Hindlimb muscle (tissue), 1 donor: ENCODE measurements around the gene CACNA2D3. TPM values are rescaled to one million over a fixed set of nuclear protein-coding genes. Genes with fewer than 3 reads are reported as not detected.

Experiments
- DNase-seq: peaks from one replicate; pipeline ENCODE4 v3.0.0-alpha.2; 2013
- polyA plus RNA-seq: library from polyadenylated mRNA; unstranded; fragments of 120-200 nt; gene quantifications from one replicate; pipeline ENCODE4 v1.2.1, GENCODE V29; 2013; ENCODE audit not compliant: insufficient read length

CACNA2D3 gene
- polyA plus RNA-seq, 1 donor: 2.4 TPM

GRCh38 chr3:54861248-54862067, 739.1 kb downstream of the CACNA2D3 start:
- DNase-seq: no peak

GRCh38 chr3:54862526-54862925, 740.2 kb downstream of the CACNA2D3 start:
- no peak for DNase-seq

GRCh38 chr3:54863366-54863765, 741.0 kb downstream of the CACNA2D3 start:
- DNase-seq: no peak

GRCh38 chr3:54863786-54864185, 741.4 kb downstream of the CACNA2D3 start:
- DNase-seq: no peak

- DNase-seq: no peak
Observed at GRCh38 chr3:54865316-54865715, 743.0 kb downstream of the CACNA2D3 start.

GRCh38 chr3:54866251-54866650, 743.9 kb downstream of the CACNA2D3 start:
- no peak for DNase-seq

GRCh38 chr3:54870423-54870822, 748.1 kb downstream of the CACNA2D3 start:
- peak; percentile 64 for DNase-seq

GRCh38 chr3:54871867-54872266, 749.5 kb downstream of the CACNA2D3 start:
- no peak for DNase-seq

- DNase-seq: no peak
Observed at GRCh38 chr3:54873059-54874010, 751.0 kb downstream of the CACNA2D3 start.

GRCh38 chr3:54874816-54875556, 752.6 kb downstream of the CACNA2D3 start:
- DNase-seq: no peak

- no peak for DNase-seq
Observed at GRCh38 chr3:54875596-54876268, 753.4 kb downstream of the CACNA2D3 start.

- DNase-seq: no peak
Observed at GRCh38 chr3:54876694-54877093, 754.3 kb downstream of the CACNA2D3 start.

GRCh38 chr3:54877730-54878129, 755.4 kb downstream of the CACNA2D3 start:
- no peak for DNase-seq

- no peak for DNase-seq
Observed at GRCh38 chr3:54878145-54878544, 755.8 kb downstream of the CACNA2D3 start.

GRCh38 chr3:54882129-54882833, 759.9 kb downstream of the CACNA2D3 start:
- peak; percentile 66 for DNase-seq

- DNase-seq: no peak
Observed at GRCh38 chr3:54888162-54888561, 765.8 kb downstream of the CACNA2D3 start.

- DNase-seq: no peak
Observed at GRCh38 chr3:54888873-54889272, 766.5 kb downstream of the CACNA2D3 start.

- DNase-seq: no peak
Observed at GRCh38 chr3:54889731-54890130, 767.4 kb downstream of the CACNA2D3 start.

GRCh38 chr3:54891540-54891897, 769.2 kb downstream of the CACNA2D3 start:
- peak; percentile 76 for DNase-seq

GRCh38 chr3:54892168-54892567, 769.8 kb downstream of the CACNA2D3 start:
- DNase-seq: no peak

GRCh38 chr3:54895613-54896012, 773.3 kb downstream of the CACNA2D3 start:
- DNase-seq: no peak
